Mucosa of descending colon (tissue), 3 donors: ENCODE data around the gene CAMK2N2. TPM values are rescaled to one million over a fixed set of nuclear protein-coding genes. Genes with fewer than 3 reads are reported as not detected.
A peak's percentile ranks its signal among the peaks of the same experiment; 100 is the strongest.

Experiments used
- ATAC-seq: fragments of 200-7000 bp; cut with Tn5 transposase; one replicate; pipeline ENCODE4 v1.9.1; 2020; ENCODE audit warnings: mild to moderate bottlenecking, moderate library complexity
- DNase-seq, 3 donors: peaks; one replicate each; pipeline ENCODE4 v3.0.0-alpha.2; 2020
- H3K36me3 ChIP-seq: fragments of 200-600 bp; one replicate; pipeline ENCODE4 v1.8.0; 2021; ENCODE audit warnings: low read depth, mild to moderate bottlenecking
- H3K4me1 ChIP-seq: fragments of 200-600 bp; one replicate; pipeline ENCODE4 v1.8.0; 2021; ENCODE audit warnings: low read depth, mild to moderate bottlenecking
- H3K4me3 ChIP-seq: fragments of 200-600 bp; one replicate; pipeline ENCODE4 v1.8.0; 2021; ENCODE audit warnings: mild to moderate bottlenecking
- H3K9me3 ChIP-seq: fragments of 200-600 bp; one replicate; pipeline ENCODE4 v1.8.0; 2021; ENCODE audit warnings: mild to moderate bottlenecking
- intact Hi-C, 2 donors: fragments of 100-400 bp; cut with DNase I in 1 of 2; cut with micrococcal nuclease in 1 of 2; formaldehyde crosslinking; loops; one replicate each; pipeline versions ENCODE4 v1.11.0 to v1.11.1; 2022; cut with DNase I, micrococcal nuclease
- long read RNA-seq, 2 donors: library from polyadenylated mRNA; unstranded; transcript quantifications; one replicate each; pipeline ENCODE4 v2.0.0, GENCODE V29; 2019 to 2021
- total RNA-seq, 3 donors: library from RNA; stranded (reverse); fragmentation: NEBNext Ultra II Directional in 2 of 3; extraction: Animal tissue kit (Norgen Biotek cat#: 25700) in 2 of 3; gene quantifications; one replicate each; pipeline versions ENCODE4 v1.2.1 to v1.2.4, GENCODE V29; 2021 to 2023
- TF ChIP-seq, protein P1 (sequence below): fragments of 200-600 bp; IDR thresholded peaks from one replicate; pipeline ENCODE4 v1.8.0; 2022; ENCODE audit warnings: antibody characterized with exemption, mild to moderate bottlenecking
- donor health status: DM: no; HTN: no; CAD: no; lungs with moderate emphysema.
- donor health status: DM: no; HTN: no; CAD: no.
- donor health status: DM: no; HTN: yes; CAD: no.

CAMK2N2 gene
- under 1 TPM in 1 of 3 donors, not detected in 2; 0.95 TPM for total RNA-seq
- long read RNA-seq, donor 1, partial matches to known transcripts: 0 of 1 reads
- long read RNA-seq, donor 1, other reads (novel, unspliced or antisense): 1 of 1 reads
- long read RNA-seq, donor 2: 0 reads

DNA sequence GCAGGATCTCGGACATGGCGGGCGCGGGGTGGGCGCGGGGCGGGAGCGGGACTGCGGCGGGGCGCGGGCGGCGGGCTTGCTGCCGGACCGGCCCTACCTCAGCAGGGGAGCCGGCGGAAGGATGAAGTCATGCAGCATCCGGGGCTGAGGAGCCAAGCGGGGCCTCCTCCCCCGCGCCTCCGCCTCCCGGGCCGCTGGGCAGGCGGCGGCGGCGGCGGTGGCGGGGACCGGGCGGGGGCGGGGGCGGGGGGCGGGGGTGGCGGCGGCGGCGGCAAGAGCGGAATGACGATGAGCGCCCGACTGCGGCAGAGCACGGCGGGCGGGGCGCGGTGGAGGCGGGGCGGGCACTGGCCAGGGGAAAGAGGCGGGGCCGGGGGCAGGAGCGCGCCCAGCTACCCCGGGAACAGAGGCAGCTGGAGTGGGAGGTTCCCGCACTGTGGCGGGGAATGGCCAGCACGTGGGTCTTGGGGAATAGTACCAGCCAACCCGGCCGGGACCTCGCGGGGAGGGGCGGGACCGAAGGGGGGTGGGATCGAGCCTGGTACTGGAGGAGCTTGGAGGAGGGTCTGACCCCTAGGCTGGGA, at the start of gene CAMK2N2:
CAMK2N2 (minus strand) TSS at position 284 of the 584 bp plus-strand sequence; CDS start at position 16, 268 bp downstream.
- H3K9me3 ChIP-seq: no peaks in the 10 kb centered on the region
- DNase-seq (peak in 2 of 3 donors; percentile 47 to 70), ATAC-seq (peak; percentile 77)

DNA sequence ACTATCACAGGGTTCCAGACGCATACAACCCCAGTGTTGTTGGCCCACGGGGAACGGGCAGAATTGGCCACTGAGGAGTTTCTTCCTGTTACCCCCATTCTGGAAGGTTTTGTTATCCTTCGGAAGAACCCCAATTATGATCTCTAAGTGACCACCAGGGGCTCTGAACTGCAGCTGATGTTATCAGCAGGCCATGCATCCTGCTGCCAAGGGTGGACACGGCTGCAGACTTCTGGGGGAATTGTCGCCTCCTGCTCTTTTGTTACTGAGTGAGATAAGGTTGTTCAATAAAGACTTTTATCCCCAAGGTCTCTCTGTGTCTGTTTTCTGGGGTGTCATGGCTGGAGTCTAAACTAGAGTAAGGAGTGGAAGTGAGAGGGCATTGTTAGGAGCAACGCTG, 47.4 kb upstream of the CAMK2N2 start:
- DNase-seq (no peak), ATAC-seq (no peak)
- Histone ChIP-seq H3K4me1 (peaks cover 11% of the 10 kb centered on the region), H3K9me3 (no peaks in the 10 kb centered on the region), H3K4me3 (no peak overlapping the region), H3K36me3 (peaks cover 15% of the 10 kb centered on the region)
- intact Hi-C loops: no loop called here
- TF ChIP-seq, protein P1, sequence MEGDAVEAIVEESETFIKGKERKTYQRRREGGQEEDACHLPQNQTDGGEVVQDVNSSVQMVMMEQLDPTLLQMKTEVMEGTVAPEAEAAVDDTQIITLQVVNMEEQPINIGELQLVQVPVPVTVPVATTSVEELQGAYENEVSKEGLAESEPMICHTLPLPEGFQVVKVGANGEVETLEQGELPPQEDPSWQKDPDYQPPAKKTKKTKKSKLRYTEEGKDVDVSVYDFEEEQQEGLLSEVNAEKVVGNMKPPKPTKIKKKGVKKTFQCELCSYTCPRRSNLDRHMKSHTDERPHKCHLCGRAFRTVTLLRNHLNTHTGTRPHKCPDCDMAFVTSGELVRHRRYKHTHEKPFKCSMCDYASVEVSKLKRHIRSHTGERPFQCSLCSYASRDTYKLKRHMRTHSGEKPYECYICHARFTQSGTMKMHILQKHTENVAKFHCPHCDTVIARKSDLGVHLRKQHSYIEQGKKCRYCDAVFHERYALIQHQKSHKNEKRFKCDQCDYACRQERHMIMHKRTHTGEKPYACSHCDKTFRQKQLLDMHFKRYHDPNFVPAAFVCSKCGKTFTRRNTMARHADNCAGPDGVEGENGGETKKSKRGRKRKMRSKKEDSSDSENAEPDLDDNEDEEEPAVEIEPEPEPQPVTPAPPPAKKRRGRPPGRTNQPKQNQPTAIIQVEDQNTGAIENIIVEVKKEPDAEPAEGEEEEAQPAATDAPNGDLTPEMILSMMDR: no peak

More for the DNA sequence above, at the start of gene CAMK2N2:
- H3K36me3 ChIP-seq: no peaks in the 10 kb centered on the region
- no peak within 1 kb of the TSS for H3K4me3 ChIP-seq
- intact Hi-C loops: no loop called here
- H3K4me1 ChIP-seq: peaks cover 23% of the 10 kb centered on the region
- TF ChIP-seq, protein P1: no peak

- intact Hi-C loops: no loop called here
- peaks cover 18% of the 10 kb centered on the region for H3K36me3 ChIP-seq
Measured at GRCh38 chr3:184307915-184308314, 46.6 kb upstream of the CAMK2N2 start.

DNA sequence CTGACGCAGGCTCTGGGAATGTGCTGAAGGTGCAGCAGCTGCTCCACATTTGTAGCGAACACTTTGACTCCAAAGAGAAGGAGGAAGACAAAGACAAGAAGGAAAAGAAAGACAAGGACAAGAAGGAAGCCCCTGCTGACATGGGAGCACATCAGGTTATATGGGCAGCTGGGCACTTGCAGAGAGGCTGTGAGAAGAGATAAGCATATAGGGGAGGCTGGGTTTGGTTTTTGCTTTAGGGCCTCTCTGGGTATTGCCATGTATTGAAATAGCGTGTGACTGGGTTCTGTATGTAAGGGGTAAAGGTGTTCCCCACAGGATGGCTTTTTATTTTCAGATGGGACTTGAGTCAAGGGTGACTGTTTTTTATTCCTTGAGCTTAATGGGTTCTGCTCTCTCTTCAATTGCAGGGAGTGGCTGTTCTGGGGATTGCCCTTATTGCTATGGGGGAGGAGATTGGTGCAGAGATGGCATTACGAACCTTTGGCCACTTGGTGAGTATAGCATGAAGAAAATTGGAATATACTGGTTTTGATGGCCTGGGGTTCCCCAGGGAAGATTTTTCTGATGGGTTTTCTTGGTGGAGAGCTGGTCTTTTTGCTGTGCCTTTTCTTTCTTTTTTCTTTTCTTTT, 45.1 kb upstream of the CAMK2N2 start:
- ATAC-seq: peak; percentile 87
- intact Hi-C loops: no loop called here
- Histone ChIP-seq H3K4me3 (no peak overlapping the region), H3K36me3 (peaks cover 27% of the 10 kb centered on the region), H3K4me1 (peaks cover 11% of the 10 kb centered on the region), H3K9me3 (no peaks in the 10 kb centered on the region)
- TF ChIP-seq, protein P1: no peak
- peak in 1 of 3 donors; percentile 35 for DNase-seq

More at GRCh38 chr3:184307915-184308314, 46.6 kb upstream of the CAMK2N2 start:
- peaks cover 11% of the 10 kb centered on the region for H3K4me1 ChIP-seq
- DNase-seq (no peak), ATAC-seq (no peak)
- no peaks in the 10 kb centered on the region for H3K9me3 ChIP-seq
- no peak overlapping the region for H3K4me3 ChIP-seq
- TF ChIP-seq, protein P1: no peak

- ATAC-seq (peak; percentile 48), DNase-seq (no peak)
- H3K36me3 ChIP-seq: peaks cover 30% of the 10 kb centered on the region
- H3K9me3 ChIP-seq: no peaks in the 10 kb centered on the region
- intact Hi-C loops: no loop called here
- no peak overlapping the region for H3K4me3 ChIP-seq
- TF ChIP-seq, protein P1: no peak
- peaks cover 11% of the 10 kb centered on the region for H3K4me1 ChIP-seq
Measured at GRCh38 chr3:184305577-184305976, 44.2 kb upstream of the CAMK2N2 start.
